HepG2 (cell line): ENCODE data around the gene RAD51D. TPM values are rescaled to one million over a fixed set of nuclear protein-coding genes. Genes with fewer than 3 reads are reported as not detected.
A peak's percentile ranks its signal among the peaks of the same experiment; 100 is the strongest.

ENCODE experiments used
- ERF ChIP-seq: IDR thresholded peaks from 2 replicates; pipeline ENCODE4 v1.6.1; 2018; ENCODE audit warnings: missing biosample characterization, missing genetic modification reagents
- HCFC1 ChIP-seq: fragments of 150-350 bp; IDR thresholded peaks from 2 replicates; pipeline ENCODE4 v1.6.1; 2014; ENCODE audit warnings: low read depth, low read length
- HMG20B ChIP-seq: conservative IDR thresholded peaks from 2 replicates; pipeline ENCODE4 v1.6.1; 2016; ENCODE audit warnings: missing genetic modification reagents, missing compliant biosample characterization
- HNRNPLL ChIP-seq: fragments of 200-400 bp; formaldehyde crosslinking; IDR thresholded peaks from 2 replicates; pipeline ENCODE4 v1.6.1; 2017; ENCODE audit warnings: mild to moderate bottlenecking, low read depth, low read length; ENCODE audit not compliant: poor library complexity, severe bottlenecking
- KLF13 ChIP-seq: sonication (generic); formaldehyde crosslinking; IDR thresholded peaks from 2 replicates; pipeline ENCODE4 v1.4.0; 2020; ENCODE audit warnings: mild to moderate bottlenecking, missing genetic modification reagents
- RBAK ChIP-seq: sonication (generic); formaldehyde crosslinking; IDR thresholded peaks from 2 replicates; pipeline ENCODE4 v1.5.1; 2020; ENCODE audit warnings: mild to moderate bottlenecking, missing genetic modification reagents
- SMYD3 ChIP-seq: sonication (generic); formaldehyde crosslinking; IDR thresholded peaks from 2 replicates; pipeline ENCODE4 v1.8.1; 2023; ENCODE audit warnings: mild to moderate bottlenecking, missing genetic modification reagents
- ZNF142 ChIP-seq: sonication (generic); formaldehyde crosslinking; IDR thresholded peaks from 2 replicates; pipeline ENCODE4 v1.4.0; 2020; ENCODE audit warnings: missing genetic modification reagents
- polyA plus RNA-seq, 8 experiments: library from polyadenylated mRNA; depleted of rRNA in 3 of 8; stranded (reverse) in 7 of 8; unstranded in 1 of 8; fragments of >200 nt; fragmentation: Illumina TruSeq in 4 of 8; extraction: Trizol in 4 of 8; gene quantifications; 2 replicates each; pipeline versions ENCODE4 v1.2.1 to v1.2.3, GENCODE V29; 2011 to 2016; ENCODE audit warnings: low read depth in 4 of 8, missing spikeins in 1 of 8, mixed read lengths in 1 of 8; ENCODE audit not compliant: insufficient read depth in 1 of 8
- total RNA-seq, 5 experiments: library from RNA; depleted of rRNA; stranded (reverse); fragments of >200 nt; fragmentation: Illumina TruSeq; extraction: Trizol; gene quantifications; 2 replicates each; pipeline ENCODE4 v1.2.3, GENCODE V29; 2016; ENCODE audit warnings: low read depth in 1 of 5
- TF ChIP-seq, protein P1 (sequence below): sonication (generic); formaldehyde crosslinking; IDR thresholded peaks from 2 replicates; pipeline ENCODE4 v1.4.0; 2020; ENCODE audit warnings: missing genetic modification reagents, borderline replicate concordance
- TF ChIP-seq, protein P2 (sequence below): sonication (generic); formaldehyde crosslinking; IDR thresholded peaks from 2 replicates; pipeline ENCODE4 v1.4.0; 2020; ENCODE audit warnings: missing genetic modification reagents, borderline replicate concordance
- TF ChIP-seq, protein P3 (sequence below): sonication (generic); formaldehyde crosslinking; IDR thresholded peaks from 2 replicates; pipeline ENCODE4 v1.4.0; 2020; ENCODE audit warnings: missing genetic modification reagents, borderline replicate concordance

Gene RAD51D
- total and polyA plus RNA-seq, 2 of the 13 experiments (the other 11 are each of a cell fraction or from before 2014, with no cell fraction given): 6.7 to 13.1 TPM

DNA sequence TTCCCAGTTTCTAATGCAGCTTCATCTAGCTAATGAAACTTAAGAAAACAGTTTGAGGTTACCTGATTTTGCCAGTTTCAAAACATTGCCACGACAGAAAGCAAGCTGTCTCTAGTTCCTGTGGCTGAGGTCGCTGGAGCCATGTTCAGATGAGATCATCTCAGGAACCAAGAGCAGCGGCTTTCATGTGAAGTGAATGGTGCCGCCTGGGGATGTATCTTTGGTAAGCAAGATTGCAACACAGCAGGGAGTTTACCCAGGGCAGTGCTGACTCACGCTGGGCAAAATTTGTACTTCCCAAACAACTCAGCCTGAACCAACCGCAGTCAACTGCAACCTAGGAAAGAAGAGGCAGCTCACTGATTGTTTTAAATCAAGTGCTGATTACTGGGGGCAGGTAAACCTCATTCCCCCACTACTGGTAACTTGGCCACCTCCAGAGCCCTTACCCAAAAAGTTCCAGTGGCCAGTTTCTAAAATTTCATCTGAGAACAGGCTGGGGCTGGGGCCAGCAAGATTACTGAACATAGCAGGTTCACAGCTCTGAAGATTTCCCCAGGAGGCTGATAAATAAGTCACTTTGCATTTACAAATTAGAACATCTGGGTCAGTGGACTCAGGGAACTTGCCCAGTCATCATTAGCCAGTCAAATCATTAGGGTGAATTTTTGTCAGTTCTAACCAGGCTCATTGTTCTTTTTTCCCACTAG, 56.0 kb downstream of the RAD51D start, which contains the start of gene RFFL (continued):
- peak; percentile 78; the same call in 1 of the 2 replicates for TF ChIP-seq ZNF142 (CRISPR knock-in tag)
- TF ChIP-seq HMG20B (CRISPR knock-in tag): peak; percentile 36; the same call in 1 of the 2 replicates
- no peak for TF ChIP-seq HNRNPLL
- no peak for TF ChIP-seq KLF13 (CRISPR knock-in tag)
- TF ChIP-seq, protein P1, sequence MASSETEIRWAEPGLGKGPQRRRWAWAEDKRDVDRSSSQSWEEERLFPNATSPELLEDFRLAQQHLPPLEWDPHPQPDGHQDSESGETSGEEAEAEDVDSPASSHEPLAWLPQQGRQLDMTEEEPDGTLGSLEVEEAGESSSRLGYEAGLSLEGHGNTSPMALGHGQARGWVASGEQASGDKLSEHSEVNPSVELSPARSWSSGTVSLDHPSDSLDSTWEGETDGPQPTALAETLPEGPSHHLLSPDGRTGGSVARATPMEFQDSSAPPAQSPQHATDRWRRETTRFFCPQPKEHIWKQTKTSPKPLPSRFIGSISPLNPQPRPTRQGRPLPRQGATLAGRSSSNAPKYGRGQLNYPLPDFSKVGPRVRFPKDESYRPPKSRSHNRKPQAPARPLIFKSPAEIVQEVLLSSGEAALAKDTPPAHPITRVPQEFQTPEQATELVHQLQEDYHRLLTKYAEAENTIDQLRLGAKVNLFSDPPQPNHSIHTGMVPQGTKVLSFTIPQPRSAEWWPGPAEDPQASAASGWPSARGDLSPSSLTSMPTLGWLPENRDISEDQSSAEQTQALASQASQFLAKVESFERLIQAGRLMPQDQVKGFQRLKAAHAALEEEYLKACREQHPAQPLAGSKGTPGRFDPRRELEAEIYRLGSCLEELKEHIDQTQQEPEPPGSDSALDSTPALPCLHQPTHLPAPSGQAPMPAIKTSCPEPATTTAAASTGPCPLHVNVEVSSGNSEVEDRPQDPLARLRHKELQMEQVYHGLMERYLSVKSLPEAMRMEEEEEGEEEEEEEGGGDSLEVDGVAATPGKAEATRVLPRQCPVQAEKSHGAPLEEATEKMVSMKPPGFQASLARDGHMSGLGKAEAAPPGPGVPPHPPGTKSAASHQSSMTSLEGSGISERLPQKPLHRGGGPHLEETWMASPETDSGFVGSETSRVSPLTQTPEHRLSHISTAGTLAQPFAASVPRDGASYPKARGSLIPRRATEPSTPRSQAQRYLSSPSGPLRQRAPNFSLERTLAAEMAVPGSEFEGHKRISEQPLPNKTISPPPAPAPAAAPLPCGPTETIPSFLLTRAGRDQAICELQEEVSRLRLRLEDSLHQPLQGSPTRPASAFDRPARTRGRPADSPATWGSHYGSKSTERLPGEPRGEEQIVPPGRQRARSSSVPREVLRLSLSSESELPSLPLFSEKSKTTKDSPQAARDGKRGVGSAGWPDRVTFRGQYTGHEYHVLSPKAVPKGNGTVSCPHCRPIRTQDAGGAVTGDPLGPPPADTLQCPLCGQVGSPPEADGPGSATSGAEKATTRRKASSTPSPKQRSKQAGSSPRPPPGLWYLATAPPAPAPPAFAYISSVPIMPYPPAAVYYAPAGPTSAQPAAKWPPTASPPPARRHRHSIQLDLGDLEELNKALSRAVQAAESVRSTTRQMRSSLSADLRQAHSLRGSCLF: no peak
- TF ChIP-seq, protein P2, sequence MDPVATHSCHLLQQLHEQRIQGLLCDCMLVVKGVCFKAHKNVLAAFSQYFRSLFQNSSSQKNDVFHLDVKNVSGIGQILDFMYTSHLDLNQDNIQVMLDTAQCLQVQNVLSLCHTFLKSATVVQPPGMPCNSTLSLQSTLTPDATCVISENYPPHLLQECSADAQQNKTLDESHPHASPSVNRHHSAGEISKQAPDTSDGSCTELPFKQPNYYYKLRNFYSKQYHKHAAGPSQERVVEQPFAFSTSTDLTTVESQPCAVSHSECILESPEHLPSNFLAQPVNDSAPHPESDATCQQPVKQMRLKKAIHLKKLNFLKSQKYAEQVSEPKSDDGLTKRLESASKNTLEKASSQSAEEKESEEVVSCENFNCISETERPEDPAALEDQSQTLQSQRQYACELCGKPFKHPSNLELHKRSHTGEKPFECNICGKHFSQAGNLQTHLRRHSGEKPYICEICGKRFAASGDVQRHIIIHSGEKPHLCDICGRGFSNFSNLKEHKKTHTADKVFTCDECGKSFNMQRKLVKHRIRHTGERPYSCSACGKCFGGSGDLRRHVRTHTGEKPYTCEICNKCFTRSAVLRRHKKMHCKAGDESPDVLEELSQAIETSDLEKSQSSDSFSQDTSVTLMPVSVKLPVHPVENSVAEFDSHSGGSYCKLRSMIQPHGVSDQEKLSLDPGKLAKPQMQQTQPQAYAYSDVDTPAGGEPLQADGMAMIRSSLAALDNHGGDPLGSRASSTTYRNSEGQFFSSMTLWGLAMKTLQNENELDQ (CRISPR knock-in tag): no peak
- no peak for TF ChIP-seq HCFC1
- TF ChIP-seq, protein P3, sequence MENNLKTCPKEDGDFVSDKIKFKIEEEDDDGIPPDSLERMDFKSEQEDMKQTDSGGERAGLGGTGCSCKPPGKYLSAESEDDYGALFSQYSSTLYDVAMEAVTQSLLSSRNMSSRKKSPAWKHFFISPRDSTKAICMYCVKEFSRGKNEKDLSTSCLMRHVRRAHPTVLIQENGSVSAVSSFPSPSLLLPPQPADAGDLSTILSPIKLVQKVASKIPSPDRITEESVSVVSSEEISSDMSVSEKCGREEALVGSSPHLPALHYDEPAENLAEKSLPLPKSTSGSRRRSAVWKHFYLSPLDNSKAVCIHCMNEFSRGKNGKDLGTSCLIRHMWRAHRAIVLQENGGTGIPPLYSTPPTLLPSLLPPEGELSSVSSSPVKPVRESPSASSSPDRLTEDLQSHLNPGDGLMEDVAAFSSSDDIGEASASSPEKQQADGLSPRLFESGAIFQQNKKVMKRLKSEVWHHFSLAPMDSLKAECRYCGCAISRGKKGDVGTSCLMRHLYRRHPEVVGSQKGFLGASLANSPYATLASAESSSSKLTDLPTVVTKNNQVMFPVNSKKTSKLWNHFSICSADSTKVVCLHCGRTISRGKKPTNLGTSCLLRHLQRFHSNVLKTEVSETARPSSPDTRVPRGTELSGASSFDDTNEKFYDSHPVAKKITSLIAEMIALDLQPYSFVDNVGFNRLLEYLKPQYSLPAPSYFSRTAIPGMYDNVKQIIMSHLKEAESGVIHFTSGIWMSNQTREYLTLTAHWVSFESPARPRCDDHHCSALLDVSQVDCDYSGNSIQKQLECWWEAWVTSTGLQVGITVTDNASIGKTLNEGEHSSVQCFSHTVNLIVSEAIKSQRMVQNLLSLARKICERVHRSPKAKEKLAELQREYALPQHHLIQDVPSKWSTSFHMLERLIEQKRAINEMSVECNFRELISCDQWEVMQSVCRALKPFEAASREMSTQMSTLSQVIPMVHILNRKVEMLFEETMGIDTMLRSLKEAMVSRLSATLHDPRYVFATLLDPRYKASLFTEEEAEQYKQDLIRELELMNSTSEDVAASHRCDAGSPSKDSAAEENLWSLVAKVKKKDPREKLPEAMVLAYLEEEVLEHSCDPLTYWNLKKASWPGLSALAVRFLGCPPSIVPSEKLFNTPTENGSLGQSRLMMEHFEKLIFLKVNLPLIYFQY (CRISPR knock-in tag): peak; percentile 42; the same call in 1 of the 2 replicates
- TF ChIP-seq ERF: peak; percentile 77
- no peak for TF ChIP-seq SMYD3 (CRISPR knock-in tag)
- TF ChIP-seq RBAK (CRISPR knock-in tag): no peak
